Fibroblast of upper back skin (primary cell): ENCODE measurements around the gene ZNF365.
"Not testable (repeated sequence)": the region's sequence is repeated elsewhere in the genome, so short reads cannot be mapped to it uniquely, and the experiment has no call there.

Experiments
- DNase-seq: peaks from one replicate; pipeline ENCODE4 v3.0.0-alpha.2; 2013

The ZNF365 gene

GRCh38 chr10:62378877-62379276, 4.7 kb downstream of the ZNF365 start:
- DNase-seq, result not testable (repeated sequence)

GRCh38 chr10:62379394-62379793, 5.2 kb downstream of the ZNF365 start:
- no peak for DNase-seq

GRCh38 chr10:62380016-62380415, 5.8 kb downstream of the ZNF365 start:
- peak; percentile 82 for DNase-seq

GRCh38 chr10:62381385-62382102, 7.4 kb downstream of the ZNF365 start:
- no peak for DNase-seq

GRCh38 chr10:62382831-62383230, 8.7 kb downstream of the ZNF365 start:
- DNase-seq, result no peak

GRCh38 chr10:62384057-62384446, 9.9 kb downstream of the ZNF365 start:
- DNase-seq, result peak; percentile 67

GRCh38 chr10:62384447-62385081, 10.4 kb downstream of the ZNF365 start:
- no peak for DNase-seq

GRCh38 chr10:62386356-62387320, 12.5 kb downstream of the ZNF365 start:
- DNase-seq, result peak; percentile 67

- no peak for DNase-seq
Measured at GRCh38 chr10:62388328-62388727, 14.2 kb downstream of the ZNF365 start.

GRCh38 chr10:62390497-62391176, 16.5 kb downstream of the ZNF365 start:
- peak; percentile 52 for DNase-seq

- no peak for DNase-seq
Measured at GRCh38 chr10:62393237-62393636, 19.1 kb downstream of the ZNF365 start.

GRCh38 chr10:62394556-62395018, 20.4 kb downstream of the ZNF365 start:
- DNase-seq, result no peak

GRCh38 chr10:62395892-62396291, 21.7 kb downstream of the ZNF365 start:
- DNase-seq, result no peak

- DNase-seq, result no peak
Measured at GRCh38 chr10:62396864-62397263, 22.7 kb downstream of the ZNF365 start.

- peak; percentile 68 for DNase-seq
Measured at GRCh38 chr10:62399211-62399610, 25.0 kb downstream of the ZNF365 start.

- DNase-seq, result peak; percentile 30
Measured at GRCh38 chr10:62402508-62402907, 28.3 kb downstream of the ZNF365 start.

GRCh38 chr10:62410528-62410927, 36.4 kb downstream of the ZNF365 start:
- DNase-seq, result not testable (repeated sequence)

- DNase-seq, result not testable (repeated sequence)
Measured at GRCh38 chr10:62410934-62411333, 36.8 kb downstream of the ZNF365 start.

GRCh38 chr10:62413048-62413447, 38.9 kb downstream of the ZNF365 start:
- no peak for DNase-seq

- no peak for DNase-seq
Measured at GRCh38 chr10:62413652-62414051, 39.5 kb downstream of the ZNF365 start.

- DNase-seq, result no peak
Measured at GRCh38 chr10:62414359-62414758, 40.2 kb downstream of the ZNF365 start.

- peak; percentile 79 for DNase-seq
Measured at GRCh38 chr10:62422068-62422590, 48.0 kb downstream of the ZNF365 start.
